ENCODE results near the gene UNC93A.
"Not testable (repeated sequence)": the region's sequence is repeated elsewhere in the genome, so short reads cannot be mapped to it uniquely, and the experiment has no call there.

The UNC93A gene

DNA sequence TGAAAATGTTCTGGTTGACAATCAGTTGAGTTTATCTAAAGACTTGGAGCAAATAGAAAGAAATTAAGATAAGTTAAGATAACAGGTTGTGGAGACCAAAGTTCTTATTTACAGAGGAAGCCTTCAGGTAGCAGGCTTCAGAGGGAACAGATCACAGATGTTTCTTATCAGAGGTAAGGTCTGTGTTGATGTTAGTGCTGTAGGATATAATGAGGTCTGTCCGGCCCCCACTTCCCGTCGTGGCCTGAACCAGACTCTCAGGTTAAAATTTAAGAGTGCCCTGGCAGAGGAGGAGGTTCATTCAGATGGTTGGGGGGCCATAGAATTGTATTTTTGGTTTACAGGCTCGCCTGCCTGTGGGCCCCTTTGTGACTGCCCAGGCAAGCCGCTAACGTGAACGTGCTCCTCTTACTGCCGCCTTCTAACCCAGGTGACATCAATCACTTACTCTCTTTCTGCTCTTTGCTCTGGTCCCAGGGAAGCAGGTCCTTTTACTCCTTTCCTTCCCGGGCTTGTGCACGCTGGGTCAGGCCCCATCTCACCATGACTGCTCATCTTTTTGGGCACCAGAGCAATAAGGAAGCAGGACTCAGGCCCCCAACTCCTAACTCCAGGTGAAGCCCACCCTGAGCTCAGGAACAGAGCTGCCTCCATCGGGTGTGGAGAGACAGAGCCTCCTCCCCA is 18.3 kb upstream of the UNC93A start:
- TF ChIP-seq, protein P1, sequence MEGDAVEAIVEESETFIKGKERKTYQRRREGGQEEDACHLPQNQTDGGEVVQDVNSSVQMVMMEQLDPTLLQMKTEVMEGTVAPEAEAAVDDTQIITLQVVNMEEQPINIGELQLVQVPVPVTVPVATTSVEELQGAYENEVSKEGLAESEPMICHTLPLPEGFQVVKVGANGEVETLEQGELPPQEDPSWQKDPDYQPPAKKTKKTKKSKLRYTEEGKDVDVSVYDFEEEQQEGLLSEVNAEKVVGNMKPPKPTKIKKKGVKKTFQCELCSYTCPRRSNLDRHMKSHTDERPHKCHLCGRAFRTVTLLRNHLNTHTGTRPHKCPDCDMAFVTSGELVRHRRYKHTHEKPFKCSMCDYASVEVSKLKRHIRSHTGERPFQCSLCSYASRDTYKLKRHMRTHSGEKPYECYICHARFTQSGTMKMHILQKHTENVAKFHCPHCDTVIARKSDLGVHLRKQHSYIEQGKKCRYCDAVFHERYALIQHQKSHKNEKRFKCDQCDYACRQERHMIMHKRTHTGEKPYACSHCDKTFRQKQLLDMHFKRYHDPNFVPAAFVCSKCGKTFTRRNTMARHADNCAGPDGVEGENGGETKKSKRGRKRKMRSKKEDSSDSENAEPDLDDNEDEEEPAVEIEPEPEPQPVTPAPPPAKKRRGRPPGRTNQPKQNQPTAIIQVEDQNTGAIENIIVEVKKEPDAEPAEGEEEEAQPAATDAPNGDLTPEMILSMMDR (IDR thresholded peaks at IDR 0.05; ENCODE audit: poor library complexity, severe bottlenecking): no peak

DNA sequence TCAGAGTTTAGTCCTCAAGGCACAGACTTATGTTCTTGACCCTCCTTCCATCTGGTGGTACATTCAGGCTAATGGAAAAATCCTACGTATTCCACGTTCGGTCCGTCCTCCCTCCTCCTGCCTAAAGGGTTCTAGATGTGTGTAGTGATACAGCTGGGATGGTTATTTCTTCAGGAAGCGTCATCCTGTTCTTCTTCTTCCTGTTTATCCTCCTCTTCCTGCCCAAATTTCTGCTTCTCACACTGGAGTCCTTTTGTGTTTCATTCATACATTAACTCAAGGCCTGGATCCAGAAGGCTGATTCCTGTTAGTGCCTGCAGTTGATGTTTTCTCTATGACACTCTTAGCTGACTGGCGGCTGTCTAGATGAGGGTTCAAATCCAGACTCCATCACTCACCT is 16.8 kb upstream of the UNC93A start:
- DNase-seq (ENCODE audit: low spot score) (no peak), ATAC-seq (ENCODE audit: low read depth) (no peak)
- Histone ChIP-seq H3K4me1 (ENCODE audit: insufficient read depth, poor library complexity, severe bottlenecking) (no peaks in the 10 kb centered on the region), H3K4me3 (ENCODE audit: severe bottlenecking) (no peak overlapping the region), H3K27ac (ENCODE audit: poor library complexity, severe bottlenecking) (no peak overlapping the region), H3K9me3 (ENCODE audit: severe bottlenecking) (no peaks in the 10 kb centered on the region), H3K27me3 (ENCODE audit: insufficient read depth, poor library complexity, severe bottlenecking) (peaks cover 5% of the 10 kb centered on the region), H3K36me3 (ENCODE audit: low read depth) (no peaks in the 10 kb centered on the region)
- TF ChIP-seq, protein P1 (IDR thresholded peaks at IDR 0.05; ENCODE audit: poor library complexity, severe bottlenecking): no peak

More for the DNA sequence above, 18.3 kb upstream of the UNC93A start:
- H3K36me3 ChIP-seq (ENCODE audit: low read depth): no peaks in the 10 kb centered on the region
- H3K4me3 ChIP-seq (ENCODE audit: severe bottlenecking): no peak overlapping the region
- no peaks in the 10 kb centered on the region for H3K9me3 ChIP-seq (ENCODE audit: severe bottlenecking)
- H3K27ac ChIP-seq (ENCODE audit: poor library complexity, severe bottlenecking): no peak overlapping the region
- no peaks in the 10 kb centered on the region for H3K27me3 ChIP-seq (ENCODE audit: insufficient read depth, poor library complexity, severe bottlenecking)
- ATAC-seq (ENCODE audit: low read depth) (no peak), DNase-seq (ENCODE audit: low spot score) (no peak)
- H3K4me1 ChIP-seq (ENCODE audit: insufficient read depth, poor library complexity, severe bottlenecking): no peaks in the 10 kb centered on the region

DNA sequence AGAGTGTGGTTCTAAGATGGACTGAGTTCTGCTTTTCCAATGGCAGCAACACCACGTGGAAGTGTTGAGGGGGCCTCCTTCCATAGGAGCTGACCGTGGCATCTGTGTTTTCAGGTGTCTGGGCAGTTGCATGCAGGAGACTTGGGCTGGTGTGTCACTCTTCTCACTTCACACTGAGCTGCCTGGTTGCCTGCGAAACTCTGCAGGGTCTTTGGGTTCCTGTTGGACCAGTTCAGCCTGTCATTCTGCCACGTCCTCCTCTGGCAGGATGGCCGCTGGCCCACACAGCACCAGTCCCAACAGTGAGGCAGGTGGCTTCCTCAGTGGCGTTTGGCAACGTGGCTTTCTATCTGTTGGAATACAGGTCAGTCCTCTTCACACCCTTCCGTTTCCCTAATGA is 16.1 kb upstream of the UNC93A start:
- DNase-seq (ENCODE audit: low spot score) (no peak), ATAC-seq (ENCODE audit: low read depth) (no peak)
- Histone ChIP-seq H3K4me3 (ENCODE audit: severe bottlenecking) (no peak overlapping the region), H3K27ac (ENCODE audit: poor library complexity, severe bottlenecking) (no peak overlapping the region), H3K27me3 (ENCODE audit: insufficient read depth, poor library complexity, severe bottlenecking) (peaks cover 11% of the 10 kb centered on the region), H3K36me3 (ENCODE audit: low read depth) (no peaks in the 10 kb centered on the region), H3K4me1 (ENCODE audit: insufficient read depth, poor library complexity, severe bottlenecking) (no peaks in the 10 kb centered on the region), H3K9me3 (ENCODE audit: severe bottlenecking) (no peaks in the 10 kb centered on the region)
- TF ChIP-seq, protein P1 (IDR thresholded peaks at IDR 0.05; ENCODE audit: poor library complexity, severe bottlenecking): no peak

DNA sequence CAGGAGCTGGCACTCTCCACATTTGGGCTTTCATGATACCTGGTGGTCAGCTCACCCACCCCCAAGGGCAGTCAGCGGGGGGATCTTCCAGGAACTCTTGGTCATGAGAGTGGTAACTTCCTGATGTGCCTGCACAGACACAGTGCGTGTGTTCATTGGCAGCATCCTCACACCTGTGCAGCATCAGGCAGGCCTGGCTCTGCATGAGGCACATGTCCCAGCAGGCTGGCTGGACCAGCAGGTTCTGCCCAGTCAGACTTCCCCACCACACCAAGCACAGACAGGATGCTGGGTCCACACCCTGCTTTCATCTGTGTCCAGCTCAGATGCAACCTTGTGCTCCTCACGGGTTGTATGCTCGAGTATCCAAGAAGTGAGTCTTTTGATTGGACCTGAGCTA is 15.7 kb upstream of the UNC93A start:
- Histone ChIP-seq H3K9me3 (ENCODE audit: severe bottlenecking) (no peaks in the 10 kb centered on the region), H3K4me1 (ENCODE audit: insufficient read depth, poor library complexity, severe bottlenecking) (no peaks in the 10 kb centered on the region), H3K36me3 (ENCODE audit: low read depth) (no peaks in the 10 kb centered on the region), H3K27ac (ENCODE audit: poor library complexity, severe bottlenecking) (no peak overlapping the region), H3K27me3 (ENCODE audit: insufficient read depth, poor library complexity, severe bottlenecking) (peaks cover 11% of the 10 kb centered on the region), H3K4me3 (ENCODE audit: severe bottlenecking) (no peak overlapping the region)
- no peak for DNase-seq (ENCODE audit: low spot score)
- TF ChIP-seq, protein P1 (IDR thresholded peaks at IDR 0.05; ENCODE audit: poor library complexity, severe bottlenecking): no peak
- ATAC-seq (ENCODE audit: low read depth): no peak

DNA sequence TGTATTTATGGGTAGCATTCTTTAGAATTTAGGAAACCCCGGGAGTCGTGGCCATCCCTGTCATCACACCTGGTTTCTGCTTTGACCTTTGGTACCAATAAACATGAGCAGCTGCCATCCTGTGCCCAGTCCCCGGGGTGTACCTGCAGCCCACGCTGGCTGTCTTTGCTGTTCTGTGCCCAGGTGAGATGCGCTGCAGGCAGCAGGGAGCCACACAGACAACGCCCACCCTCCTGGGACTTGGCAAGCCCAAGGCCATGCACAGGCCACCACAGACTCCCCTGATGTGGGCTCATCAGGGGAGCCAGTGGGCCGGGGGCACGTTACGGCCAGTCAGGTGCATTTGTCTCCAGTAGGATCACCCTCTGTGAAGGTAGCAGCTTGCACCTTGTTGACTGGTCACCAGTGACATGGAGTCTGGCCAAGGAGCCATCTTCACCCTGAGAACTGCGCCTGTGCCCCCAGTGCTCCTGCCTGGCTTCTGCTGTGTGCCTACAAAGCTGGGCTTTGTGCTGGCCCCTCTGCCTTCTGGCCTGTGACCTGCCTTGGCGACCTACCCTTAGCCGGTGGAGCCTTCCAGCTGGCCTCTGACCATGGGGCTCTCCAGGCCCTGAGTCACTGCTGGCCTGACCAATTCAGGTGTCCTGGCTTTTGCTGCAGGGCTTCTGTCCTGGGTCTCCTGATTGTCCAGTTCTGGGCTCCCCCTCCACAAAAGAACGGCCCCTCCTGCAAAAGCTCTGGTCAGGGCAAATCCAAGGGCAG is 14.2 kb upstream of the UNC93A start:
- no peaks in the 10 kb centered on the region for H3K4me1 ChIP-seq (ENCODE audit: insufficient read depth, poor library complexity, severe bottlenecking)
- no peaks in the 10 kb centered on the region for H3K36me3 ChIP-seq (ENCODE audit: low read depth)
- no peaks in the 10 kb centered on the region for H3K9me3 ChIP-seq (ENCODE audit: severe bottlenecking)
- no peak for DNase-seq (ENCODE audit: low spot score)
- H3K27me3 ChIP-seq (ENCODE audit: insufficient read depth, poor library complexity, severe bottlenecking): peaks cover 11% of the 10 kb centered on the region
- ATAC-seq (ENCODE audit: low read depth): no peak
- no peak overlapping the region for H3K27ac ChIP-seq (ENCODE audit: poor library complexity, severe bottlenecking)
- H3K4me3 ChIP-seq (ENCODE audit: severe bottlenecking): no peak overlapping the region
- TF ChIP-seq, protein P1 (IDR thresholded peaks at IDR 0.05; ENCODE audit: poor library complexity, severe bottlenecking): no peak

DNA sequence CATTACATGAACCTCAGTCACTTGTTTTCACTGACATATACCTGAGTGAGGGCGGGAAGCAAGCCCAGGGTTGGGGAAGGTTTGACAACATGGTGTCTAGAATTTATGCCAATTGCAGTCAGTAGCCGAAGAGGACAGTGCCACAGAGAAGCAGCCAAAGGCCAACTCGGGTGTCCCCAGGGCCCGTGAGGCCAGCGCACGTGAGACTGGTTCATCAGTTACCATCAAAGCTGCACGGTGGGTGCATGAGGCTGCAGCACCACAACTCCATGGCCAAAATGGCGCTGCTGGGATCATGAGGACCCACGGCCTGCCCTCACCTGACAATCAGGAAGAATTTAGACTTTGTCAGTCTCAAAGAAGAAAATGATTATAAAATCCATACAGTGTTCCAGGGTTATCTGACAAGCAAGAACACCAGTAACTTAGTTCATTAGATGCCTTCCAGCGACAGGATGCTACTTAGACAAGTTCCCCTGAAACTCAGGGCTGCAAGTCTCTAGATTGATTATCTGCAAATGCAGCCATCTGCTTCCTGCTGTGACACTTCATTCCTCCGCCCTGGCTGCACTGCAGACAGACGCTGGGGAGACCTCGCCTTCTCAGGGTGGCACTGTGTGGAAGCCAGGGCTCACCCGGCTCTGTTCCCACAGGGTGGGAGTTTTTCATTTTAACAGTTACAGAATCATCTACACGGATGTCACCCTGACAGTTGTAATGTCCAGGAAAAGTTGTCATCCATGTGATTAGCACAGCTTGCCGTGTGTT is 12.8 kb upstream of the UNC93A start:
- H3K9me3 ChIP-seq (ENCODE audit: severe bottlenecking); H3K4me3 ChIP-seq (ENCODE audit: severe bottlenecking); H3K4me1 ChIP-seq (ENCODE audit: insufficient read depth, poor library complexity, severe bottlenecking); H3K27ac ChIP-seq (ENCODE audit: poor library complexity, severe bottlenecking); DNase-seq (ENCODE audit: low spot score); ATAC-seq (ENCODE audit: low read depth); H3K36me3 ChIP-seq (ENCODE audit: low read depth): not testable (repeated sequence)
- peaks cover 16% of the 10 kb centered on the region for H3K27me3 ChIP-seq (ENCODE audit: insufficient read depth, poor library complexity, severe bottlenecking)

Measured in RWPE2 (cell line).